ENCODE results near the gene VAC14.
A peak's percentile ranks its signal among the peaks of the same experiment; 100 is the strongest.
"Not testable (repeated sequence)": the region's sequence is repeated elsewhere in the genome, so short reads cannot be mapped to it uniquely, and the experiment has no call there.

VAC14 gene

DNA sequence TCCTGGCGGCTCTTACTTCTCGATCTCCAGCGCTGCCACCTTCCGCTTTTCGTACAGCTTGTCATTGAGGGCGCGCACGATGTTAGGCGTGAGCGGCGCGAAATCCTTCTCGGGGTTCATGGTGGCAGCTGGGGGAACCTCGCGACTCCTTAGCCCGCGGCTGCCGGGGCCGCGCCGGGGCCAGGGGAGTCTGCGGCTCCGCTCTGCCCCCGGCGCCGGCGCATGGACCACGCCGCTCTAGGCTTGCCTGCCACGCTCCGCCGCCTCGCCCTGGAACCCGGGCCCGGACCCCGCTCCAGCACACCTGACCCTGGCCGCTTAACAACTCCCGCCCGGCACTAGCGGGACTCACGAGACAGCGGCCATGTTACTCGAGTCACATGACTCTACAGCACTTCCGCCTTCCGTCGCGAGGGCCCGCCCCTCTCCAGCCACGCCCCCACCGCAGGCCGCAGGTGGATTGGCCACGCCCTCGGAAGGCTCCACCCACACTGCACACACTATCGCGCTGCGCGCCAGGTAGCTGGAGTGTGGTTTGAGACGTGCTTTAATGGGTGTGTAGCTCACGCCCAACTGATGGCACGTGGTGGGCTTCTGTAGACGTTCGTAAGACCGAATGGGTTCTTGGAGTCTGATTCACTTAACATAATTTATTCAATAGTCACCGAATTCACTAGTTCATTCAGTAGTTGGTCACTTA lies at the start of gene VAC14:
Gene VAC14, minus strand, starts transcription at position 378 of the 700 bp plus-strand sequence. Its CDS starts 258 bp downstream, at position 120.
- peak; percentile 98 for DNase-seq

DNA sequence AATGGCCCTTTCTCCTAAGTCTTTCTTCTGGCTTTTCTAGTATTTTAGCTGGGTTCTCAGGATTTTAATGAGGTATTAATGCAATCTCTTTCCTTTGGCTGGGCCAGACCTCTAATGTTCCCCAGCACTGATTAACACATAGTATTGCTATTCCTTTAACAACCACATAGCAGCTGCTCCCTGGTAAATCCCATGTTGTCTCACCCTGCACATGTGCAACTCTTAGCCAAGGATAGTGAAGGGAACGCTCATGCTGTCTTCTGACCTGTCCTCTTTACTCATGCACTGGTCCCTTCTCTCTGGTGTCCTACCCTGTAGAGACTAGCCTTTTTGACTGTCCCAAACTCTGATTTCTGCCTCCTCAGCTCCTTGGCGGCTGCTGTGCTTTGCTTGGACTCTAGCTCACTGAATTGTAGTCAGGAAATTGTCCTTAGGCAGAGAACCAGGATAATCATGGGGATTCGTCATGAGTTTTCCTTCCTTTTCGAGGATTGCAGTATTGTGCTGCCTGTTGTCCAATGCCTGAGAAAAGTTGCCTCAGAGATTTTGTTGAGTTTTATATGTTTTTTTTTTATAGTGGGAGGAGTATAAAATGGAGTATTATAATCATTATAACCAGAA lies 22.6 kb upstream of the VAC14 start:
- DNase-seq: not testable (repeated sequence)

DNA sequence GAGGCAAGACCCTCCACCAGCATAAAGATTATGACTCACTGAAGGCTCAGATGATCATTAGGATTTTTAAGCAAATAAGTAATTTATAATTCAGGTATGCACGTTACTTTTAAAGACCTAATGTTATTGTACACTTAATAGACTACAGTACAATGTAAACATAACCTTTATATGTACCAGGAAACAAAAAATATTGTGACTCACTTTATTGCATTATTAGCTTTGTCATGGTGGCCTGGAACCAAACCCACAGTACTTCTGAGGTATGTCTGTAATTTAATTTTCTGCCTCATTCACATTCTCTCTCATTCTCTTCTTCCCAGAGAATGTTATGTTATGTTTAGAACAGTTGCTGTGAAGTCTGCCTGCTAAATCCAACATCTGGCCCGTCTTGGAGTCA lies 21.8 kb upstream of the VAC14 start:
- DNase-seq: not testable (repeated sequence)

DNA sequence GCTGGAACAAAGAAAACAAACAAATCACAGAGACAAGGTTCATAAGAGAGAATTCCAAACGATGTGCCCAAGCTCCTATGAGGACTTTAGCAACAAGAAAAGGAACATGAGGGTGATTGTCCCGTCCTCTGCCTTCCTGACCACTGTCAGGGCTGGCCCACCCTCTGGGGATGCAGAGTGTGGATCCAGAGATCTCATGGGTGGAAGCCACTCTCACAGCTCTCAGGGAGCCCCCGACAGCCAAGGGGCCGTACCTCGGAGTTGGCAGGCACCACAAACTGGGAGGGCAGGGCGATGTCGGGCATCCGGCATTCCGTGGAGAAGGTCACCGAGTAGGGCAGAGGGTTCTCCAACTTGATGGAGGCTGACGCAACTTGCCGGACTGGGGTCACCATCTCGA lies 17.1 kb upstream of the VAC14 start:
- DNase-seq: not testable (repeated sequence)

DNA sequence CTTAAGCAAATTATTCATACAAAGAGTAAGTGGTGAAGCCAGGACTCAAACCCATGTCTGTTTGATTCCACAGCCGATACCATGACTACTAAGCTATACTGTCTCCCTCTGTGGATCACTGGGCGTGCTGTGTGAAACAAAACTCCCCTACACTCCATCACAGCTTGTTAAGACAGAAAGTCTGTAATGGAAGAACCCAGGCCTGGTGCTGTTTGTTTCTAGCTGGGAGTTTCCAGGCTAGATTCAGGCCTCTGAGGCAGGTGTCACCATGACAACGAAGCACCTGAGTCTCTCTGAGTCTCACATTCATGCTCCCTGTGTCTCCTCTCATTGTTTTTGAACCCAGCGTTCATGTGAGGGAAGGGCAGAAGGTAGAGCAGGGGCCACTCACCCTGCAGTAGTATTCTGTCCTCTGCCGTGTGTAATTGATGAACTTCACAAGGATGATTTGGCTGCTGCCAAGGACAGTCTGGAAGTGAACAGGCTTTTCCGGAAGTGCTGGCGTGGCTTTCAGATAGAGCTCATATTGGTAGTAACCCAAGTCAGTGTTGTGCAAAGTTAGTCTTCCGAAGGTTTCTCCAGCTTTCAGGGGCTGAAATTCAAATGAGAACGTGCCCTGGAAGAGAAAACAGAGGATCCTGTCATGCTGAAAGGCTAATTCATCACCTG lies 8.6 kb upstream of the VAC14 start:
- DNase-seq: no peak

DNA sequence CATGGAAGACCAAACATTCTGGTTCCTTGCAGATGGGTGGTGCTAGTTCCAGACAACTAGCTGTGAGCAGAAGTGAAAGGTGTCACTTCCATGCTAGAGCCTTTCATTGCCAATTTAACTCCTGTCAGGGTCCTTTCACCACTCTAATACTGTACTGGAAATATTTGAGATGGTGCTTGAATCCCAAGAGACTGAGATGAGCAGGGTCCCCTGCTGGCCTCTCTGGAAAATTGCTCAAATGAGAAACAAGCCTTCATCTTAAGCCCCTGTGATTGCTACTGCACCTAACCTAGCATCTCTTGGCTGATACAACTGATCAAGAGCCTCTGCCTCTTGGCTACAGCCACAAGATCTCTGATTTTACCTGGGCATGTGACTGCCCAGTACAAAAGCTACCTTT lies 7.4 kb upstream of the VAC14 start:
- DNase-seq: no peak

DNA sequence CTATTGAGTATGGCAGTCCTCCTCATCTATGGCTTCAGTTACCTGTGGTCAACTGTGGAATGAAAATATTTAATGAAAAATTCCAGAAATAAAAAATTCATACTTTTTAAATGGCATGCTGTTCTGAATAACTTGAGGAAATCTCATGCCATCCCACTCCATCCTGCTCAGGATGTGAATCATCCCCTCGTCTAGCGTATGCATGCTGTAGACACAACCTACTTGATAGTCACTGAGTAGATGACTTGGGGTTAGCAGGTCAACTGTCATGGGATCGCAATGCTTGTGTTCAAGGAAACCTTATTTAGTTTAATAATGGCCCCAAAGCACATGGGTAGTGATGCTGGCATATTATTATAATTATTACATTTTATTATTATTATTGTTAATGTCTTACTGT lies 4.8 kb upstream of the VAC14 start:
- DNase-seq: no peak

DNA sequence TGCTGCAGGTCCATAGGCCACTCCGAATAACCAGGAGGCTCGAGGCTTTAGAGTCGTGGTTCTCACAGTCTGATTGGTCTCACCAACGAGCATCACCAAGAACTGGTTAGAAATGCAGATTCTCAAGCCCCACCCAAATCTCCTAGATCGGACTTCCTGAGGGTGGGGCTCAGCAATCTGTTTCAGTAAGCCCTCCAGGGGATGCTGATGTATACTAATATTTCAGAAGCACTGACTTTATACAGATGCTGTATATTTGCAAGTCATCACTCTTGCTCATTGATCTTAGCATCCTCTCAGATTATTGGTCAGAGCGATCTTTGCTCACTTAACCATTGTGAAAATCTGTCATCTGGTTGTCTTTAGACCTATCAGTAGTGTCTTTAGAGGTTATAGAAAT lies 4.4 kb upstream of the VAC14 start:
- DNase-seq: no peak

DNA sequence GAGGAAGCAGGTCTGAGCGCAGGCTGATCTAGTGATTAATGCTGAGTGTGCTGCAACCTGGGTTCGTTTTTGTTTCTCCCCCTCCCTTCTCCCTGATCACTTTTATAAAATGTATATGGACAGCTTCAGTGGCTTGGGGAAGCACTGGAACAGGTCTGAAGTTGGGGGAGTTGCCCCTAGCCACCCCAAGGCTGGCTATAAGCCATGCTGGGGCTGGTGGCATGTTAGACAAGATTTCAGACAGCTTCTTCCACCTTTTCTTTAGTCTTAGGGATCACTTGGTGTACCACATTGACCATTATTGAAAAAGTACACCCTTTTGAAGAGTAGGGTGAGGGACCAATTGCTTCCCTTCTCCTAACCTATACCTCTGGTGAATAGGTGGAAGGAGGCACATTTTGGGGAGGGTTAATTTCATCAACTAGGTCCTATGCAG lies 3.8 kb upstream of the VAC14 start:
- no peak for DNase-seq

DNA sequence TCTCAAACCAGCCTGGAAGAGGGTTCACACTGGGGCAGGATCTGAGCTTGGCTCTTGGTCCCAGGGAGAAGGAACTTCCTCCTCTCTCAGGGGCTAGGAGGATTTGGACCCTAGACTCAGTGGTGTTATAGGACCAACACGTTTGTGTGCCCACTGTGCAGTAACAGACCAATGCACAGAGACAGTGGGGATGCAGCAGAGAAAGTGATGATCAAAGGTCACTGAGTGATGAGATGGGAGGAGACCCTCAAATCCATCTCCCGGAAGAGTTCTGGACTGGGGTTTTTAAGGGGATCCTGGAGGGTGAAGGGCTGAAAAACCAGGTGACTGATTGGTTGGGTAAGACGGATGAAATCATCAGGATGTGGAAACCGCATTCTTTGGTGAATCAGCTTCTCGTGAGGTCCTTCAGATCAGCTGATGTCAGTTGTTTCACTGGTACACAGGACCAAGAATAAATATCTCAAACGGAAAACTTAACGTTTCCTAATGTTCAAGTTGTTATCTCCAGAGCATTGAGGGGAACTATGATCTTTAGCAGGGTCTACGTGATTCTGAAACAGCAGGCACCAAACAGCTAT lies 3.3 kb upstream of the VAC14 start:
- DNase-seq: no peak

DNA sequence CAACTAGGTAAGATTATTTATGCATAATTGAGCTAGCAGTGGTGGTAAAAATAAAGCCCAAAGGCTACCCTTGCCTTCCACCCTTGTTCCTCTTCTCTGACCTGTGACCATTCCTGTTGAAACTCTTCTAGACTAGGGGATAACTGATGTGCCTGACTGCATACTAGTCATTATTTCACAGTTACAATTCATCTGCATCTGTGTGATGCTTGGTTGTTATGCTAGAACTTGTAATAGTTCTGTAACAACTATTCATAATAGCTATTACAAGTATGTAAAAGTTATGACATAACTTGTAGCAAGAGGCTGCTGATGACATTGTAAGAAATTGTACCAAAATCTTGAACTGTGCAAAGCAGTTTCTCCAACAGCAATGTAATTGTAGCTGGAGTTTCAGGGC lies 2.4 kb upstream of the VAC14 start:
- DNase-seq: no peak

DNA sequence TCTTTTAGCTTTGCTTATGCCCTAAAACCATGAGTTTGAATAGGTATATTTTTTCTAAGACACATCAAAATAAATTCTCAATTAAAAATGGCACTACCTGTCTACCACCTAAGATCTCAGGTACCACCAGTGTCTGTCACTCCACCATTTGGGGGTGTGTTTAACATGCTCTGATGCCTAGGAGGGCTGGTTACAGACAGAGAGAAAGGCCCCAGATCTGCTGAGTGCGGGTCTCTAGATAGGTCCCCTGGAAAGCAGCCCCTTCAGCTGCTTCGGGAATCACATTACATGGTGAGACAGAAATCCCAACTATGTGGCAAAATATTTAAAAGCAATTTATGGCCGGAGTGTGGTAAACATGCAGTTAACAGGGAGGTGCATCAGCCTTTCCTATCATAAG lies 653 bp upstream of the VAC14 start:
- DNase-seq: no peak

DNA sequence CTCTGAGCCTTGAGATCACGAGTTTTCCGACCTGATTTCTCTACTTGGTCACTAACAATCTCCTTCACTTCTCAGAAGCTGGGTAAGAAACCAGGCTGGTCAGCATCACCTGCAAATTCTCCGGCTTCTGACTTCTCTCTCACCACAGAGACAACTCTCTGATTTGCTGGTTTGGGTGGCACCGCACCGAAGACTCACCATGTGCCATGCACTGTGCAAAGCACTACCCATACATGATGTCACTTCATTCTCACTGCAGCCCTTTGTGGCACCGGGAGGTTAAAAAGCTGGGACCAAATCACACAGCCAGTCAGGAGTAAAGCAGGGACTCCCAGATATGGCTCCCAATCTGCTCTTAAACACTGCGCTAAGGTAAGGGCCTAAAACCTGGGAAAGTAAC lies 647 bp downstream of the VAC14 start:
- no peak for DNase-seq

DNA sequence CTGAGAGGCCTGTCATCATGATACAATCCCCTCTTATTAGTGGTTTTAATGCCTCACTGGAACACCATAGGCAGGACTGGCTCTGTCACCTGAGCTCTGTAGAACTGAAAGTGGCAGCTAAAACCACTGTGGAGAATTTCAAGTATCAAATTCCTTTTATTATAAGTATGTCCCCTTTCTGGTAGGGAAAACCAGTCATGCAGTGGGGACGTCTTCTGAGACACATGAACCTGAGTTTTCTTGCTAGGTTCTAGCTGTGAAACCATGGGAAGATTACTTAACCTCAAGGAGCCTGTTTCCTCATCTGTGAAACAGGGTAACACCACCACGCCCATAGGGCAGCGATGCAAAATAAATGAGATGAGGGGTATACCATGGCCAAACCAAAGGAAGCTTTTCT lies 4.7 kb downstream of the VAC14 start:
- DNase-seq: no peak

DNA sequence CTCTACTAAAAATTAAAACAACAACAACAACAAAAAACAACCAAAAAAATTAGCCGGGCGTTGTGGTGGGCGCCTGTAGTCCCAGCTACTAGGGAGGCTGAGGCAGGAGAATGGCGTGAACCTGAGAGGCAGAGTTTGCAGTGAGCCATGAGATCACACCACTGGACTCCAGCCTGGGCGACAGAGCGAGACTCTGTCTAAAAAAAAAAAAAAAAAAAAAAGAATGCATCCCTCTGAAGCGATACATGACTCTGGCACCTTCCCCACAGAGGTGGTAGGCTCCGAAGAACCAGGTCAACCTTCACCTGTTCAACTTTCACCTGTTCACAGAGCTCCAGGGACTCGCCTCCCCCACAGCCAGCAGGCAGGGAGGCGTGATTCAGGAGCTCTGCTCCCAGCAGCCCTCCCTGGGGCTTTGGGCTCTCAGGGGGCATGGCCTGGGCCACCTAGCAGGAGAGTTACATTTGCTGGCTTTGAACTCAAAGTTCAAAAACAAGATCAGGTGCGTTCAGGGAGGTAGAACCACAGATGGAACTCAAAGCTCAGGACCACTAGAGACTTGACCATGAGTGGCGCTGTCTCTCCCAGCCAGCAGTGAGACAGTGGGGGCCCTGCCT lies 5.6 kb downstream of the VAC14 start:
- no peak for DNase-seq

DNA sequence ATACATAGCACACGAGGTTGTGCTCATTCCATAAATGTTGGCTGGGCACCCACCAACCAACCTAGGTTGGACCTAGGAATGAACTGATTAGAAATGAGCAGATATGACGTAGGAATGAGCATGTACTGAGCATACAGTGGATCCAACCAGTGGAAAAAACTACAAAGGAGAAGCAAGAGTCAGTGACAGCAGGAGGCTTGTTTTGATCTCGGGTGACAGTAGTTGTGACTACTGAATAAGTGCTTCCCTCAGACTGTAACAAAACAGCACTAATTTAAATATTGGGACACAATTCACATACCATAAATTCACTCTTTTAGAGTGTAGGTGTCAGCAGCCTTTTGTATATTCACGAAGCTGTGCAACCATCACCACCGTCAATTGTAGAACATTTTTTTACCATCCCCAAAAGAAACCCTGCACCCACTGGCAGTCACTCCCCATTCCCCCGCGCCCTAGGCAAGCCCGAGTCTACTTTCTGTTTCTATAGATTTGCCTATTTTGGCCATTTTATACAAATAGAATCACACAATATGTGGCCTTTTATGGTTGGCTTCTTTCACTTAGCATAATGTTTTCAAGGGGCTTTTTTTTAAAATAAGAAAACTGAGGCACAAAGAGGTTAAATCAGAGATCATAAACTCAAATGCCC lies 7.0 kb downstream of the VAC14 start:
- DNase-seq: no peak

DNA sequence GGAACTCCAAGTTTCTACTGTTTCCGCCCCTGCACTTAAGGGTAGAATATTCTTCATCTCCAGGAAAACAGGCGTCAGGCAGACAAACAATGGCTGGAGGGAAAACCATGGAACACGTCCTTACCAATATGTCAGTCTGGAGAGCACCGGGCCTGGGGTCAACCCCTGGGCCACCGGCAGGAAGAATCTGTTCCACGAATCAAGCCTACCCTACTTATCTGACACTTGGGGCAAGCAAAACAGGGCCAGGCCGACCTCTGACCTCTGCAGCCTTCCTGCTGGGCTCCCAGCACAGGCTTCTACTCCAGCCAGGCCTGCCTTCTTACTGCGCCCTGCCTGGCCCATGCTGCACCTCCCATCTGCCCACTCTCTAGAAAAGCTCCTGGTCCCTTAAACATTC lies 10.1 kb downstream of the VAC14 start:
- DNase-seq: no peak

DNA sequence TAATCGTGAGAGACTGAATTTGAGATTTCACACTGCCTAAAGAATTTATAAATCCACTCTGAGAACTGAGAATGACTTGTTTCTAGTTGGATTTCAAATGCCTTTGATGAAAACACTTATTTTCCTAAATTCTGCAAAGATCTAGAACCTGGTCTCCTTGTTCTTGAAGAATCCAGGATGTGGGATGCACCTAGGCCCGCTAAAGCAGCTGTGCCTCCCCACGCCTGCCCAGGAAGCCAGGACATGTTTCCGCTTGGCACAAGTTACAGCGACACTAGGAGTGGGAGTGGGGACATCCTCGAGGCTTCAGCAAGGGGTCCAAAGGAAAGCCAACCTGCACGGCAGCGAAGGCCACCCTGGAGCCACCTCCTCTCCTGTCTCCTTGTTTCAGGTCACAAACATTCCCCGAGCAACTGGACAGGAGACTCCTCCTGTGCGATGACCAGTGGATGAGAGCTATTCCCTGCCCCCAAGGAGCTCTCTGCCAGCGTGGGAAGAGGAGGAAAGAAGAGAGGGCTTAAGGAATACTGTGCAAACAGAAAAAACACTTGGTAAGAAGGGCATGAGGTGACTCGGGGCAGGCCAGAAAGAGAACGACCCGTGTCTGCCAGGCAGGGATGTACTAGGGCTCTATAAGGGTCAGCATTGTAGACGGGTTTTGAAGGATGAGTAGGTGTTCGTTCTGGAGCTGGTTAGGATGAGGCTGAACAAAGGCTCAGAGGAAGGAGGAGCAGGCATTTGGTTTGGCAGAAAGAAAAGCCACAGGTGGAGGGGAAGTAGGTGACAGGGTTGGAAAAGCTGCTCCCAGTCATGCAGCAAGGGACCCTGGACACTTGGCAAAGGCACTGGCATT lies 11.1 kb downstream of the VAC14 start:
- DNase-seq: no peak

DNA sequence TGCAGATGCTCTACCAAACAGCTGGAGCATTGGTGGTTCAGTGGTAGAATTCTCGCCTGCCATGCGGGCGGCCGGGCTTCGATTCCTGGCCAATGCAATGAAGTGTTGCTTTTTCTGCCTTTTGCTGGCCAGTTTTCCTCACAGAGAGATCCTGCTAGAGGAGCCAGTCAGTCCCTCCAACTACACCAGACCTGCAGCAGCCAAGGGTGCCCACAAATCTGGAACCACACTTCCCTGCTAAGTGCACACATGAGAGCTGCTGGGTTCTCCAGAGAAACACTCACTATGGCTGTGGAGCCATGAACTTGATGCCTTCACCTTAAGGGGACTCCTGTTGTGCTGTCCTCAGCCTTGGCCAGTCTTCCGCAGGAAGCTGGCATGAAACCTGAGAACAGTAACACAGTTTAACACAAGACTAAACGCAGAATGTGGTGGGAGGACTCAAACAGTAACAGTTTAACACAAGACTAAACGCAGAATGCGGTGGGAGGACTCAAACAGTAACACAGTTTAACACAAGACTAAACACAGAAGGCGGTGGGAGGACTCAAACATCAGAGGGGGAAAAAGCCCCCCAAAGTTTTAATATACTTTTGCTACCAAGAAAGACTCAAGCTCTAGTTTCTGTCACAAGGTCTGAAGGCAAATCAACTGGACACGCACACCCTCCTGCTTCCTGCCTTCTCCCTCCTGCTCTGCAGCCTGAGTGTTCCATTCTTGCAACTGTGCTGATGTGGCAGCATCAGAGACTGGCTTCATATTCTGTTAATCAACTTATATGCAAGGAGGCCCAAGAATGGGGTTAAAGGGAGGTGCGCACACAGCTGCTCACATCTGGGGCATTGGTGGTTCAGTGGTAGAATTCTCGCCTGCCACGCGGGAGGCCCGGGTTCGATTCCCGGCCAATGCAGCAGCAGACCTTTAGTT lies 12.0 kb downstream of the VAC14 start:
- DNase-seq: no peak

DNA sequence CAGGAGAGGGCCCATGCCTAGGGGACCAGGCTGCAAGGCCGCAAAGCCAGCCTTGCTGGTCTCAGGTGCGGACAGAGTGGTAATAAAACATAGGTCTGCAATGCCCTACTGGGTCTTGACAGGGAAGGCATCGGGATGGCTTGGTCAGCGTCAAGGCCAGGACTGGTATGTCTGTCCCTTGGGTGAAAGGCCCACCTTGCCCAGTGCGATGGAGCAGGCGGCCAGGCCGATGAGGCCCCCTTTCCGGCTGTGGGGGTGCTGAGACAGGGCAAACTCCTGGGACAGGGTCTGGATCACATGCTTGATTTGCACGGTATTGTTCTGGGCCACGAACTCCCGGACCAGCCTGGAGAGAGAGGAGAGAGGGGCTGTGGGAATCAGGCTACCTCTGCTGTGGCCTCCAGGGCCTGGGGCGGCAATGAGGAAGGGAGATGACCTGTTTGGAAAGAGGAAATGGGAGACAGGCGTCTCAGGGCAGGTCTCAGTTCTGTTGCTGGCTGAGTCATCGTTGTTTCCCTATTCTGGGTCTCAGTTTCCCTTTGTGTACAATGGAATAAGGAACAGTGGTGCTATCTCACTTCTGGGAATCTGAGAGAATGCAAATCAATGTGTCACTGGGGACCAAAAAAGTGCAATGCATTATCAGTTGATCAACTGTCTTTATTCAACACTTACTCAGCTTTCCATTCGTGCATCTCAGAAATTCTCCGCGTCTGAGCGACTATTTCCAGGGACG lies 14.8 kb downstream of the VAC14 start:
- DNase-seq: no peak
